Naive thymus-derived CD8-positive, alpha-beta T cell (primary cell): Measurements from ENCODE around the gene ZNF276. TPM values are rescaled to one million over a fixed set of nuclear protein-coding genes. Genes with fewer than 3 reads are reported as not detected.
"Not testable (repeated sequence)": the region's sequence is repeated elsewhere in the genome, so short reads cannot be mapped to it uniquely, and the experiment has no call there.

ENCODE experiments used
- ATAC-seq, 2 donors: fragments of 150-1000 bp; cut with Tn5 transposase in 1 of 2; sonication (Bioruptor Pico), chemical (Tn5 transposase) in 1 of 2; 1 replicate in 1 of 2; 2 replicates in 1 of 2; pipeline ENCODE4 v1.10.0; 2021; ENCODE audit warnings: mild to moderate bottlenecking in 2 of 2, moderate library complexity in 2 of 2
- POLR2A ChIA-PET: fragments of 350-600 bp; sonication (Branson Sonifier 250); formaldehyde crosslinking; loops from one replicate; lab custom pipeline; 2021; ENCODE audit warnings: antibody characterized with exemption; lab: Charles Lee
- DNase-seq, 10 donors: peaks; one replicate each; pipeline versions ENCODE4 v3.0.0 to v3.0.0-alpha.2; 2020 to 2022
- H3K27ac Mint-ChIP-seq, 10 donors: one replicate each; pipeline ENCODE4 v1.8.0; 2020 to 2022; ENCODE audit warnings: mild to moderate bottlenecking in 10 of 10, mixed read lengths in 10 of 10, moderate library complexity in 4 of 10, inconsistent platforms in 1 of 10
- H3K27me3 Mint-ChIP-seq, 5 donors: one replicate each; pipeline ENCODE4 v1.8.0; 2021 to 2022; ENCODE audit warnings: mixed read lengths in 5 of 5
- H3K36me3 Mint-ChIP-seq, 3 donors: one replicate each; pipeline ENCODE4 v1.8.0; 2020 to 2022; ENCODE audit warnings: mixed read lengths in 3 of 3, mild to moderate bottlenecking in 2 of 3, inconsistent platforms in 1 of 3
- H3K4me1 Mint-ChIP-seq, 4 donors: one replicate each; pipeline ENCODE4 v1.8.0; 2021 to 2022; ENCODE audit warnings: mixed read lengths in 4 of 4
- H3K4me3 Mint-ChIP-seq, 10 donors: one replicate each; pipeline ENCODE4 v1.8.0; 2020 to 2022; ENCODE audit warnings: mild to moderate bottlenecking in 10 of 10, mixed read lengths in 10 of 10, moderate library complexity in 6 of 10, inconsistent platforms in 1 of 10
- H3K9me3 Mint-ChIP-seq, 9 donors: one replicate each; pipeline ENCODE4 v1.8.0; 2020 to 2022; ENCODE audit warnings: mixed read lengths in 9 of 9, mild to moderate bottlenecking in 3 of 9, inconsistent platforms in 1 of 9, moderate library complexity in 1 of 9
- polyA plus RNA-seq, 3 donors: library from polyadenylated mRNA; unstranded; fragments of 300-500 nt; fragmentation: Illumina TruSeq; gene quantifications; one replicate each; pipeline ENCODE4 v1.2.3, GENCODE V29; 2021
- total RNA-seq, 8 experiments: library from RNA in 2 of 8; stranded (reverse) in 2 of 8; gene quantifications; one replicate each; pipeline ENCODE4 v1.2.3 and lab custom pipeline; 2021 to 2026

The ZNF276 gene, protein sequence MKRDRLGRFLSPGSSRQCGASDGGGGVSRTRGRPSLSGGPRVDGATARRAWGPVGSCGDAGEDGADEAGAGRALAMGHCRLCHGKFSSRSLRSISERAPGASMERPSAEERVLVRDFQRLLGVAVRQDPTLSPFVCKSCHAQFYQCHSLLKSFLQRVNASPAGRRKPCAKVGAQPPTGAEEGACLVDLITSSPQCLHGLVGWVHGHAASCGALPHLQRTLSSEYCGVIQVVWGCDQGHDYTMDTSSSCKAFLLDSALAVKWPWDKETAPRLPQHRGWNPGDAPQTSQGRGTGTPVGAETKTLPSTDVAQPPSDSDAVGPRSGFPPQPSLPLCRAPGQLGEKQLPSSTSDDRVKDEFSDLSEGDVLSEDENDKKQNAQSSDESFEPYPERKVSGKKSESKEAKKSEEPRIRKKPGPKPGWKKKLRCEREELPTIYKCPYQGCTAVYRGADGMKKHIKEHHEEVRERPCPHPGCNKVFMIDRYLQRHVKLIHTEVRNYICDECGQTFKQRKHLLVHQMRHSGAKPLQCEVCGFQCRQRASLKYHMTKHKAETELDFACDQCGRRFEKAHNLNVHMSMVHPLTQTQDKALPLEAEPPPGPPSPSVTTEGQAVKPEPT
- total RNA-seq (100 to 1,000 TPM; 168 to 171 TPM), polyA plus RNA-seq (10 to 100 TPM; 15.0 to 56.0 (median 19.6) TPM), total RNA-seq (lab: John Stamatoyannopoulos, UW) (127 to 359 (median 247) reads per million in 6 experiments)

DNA sequence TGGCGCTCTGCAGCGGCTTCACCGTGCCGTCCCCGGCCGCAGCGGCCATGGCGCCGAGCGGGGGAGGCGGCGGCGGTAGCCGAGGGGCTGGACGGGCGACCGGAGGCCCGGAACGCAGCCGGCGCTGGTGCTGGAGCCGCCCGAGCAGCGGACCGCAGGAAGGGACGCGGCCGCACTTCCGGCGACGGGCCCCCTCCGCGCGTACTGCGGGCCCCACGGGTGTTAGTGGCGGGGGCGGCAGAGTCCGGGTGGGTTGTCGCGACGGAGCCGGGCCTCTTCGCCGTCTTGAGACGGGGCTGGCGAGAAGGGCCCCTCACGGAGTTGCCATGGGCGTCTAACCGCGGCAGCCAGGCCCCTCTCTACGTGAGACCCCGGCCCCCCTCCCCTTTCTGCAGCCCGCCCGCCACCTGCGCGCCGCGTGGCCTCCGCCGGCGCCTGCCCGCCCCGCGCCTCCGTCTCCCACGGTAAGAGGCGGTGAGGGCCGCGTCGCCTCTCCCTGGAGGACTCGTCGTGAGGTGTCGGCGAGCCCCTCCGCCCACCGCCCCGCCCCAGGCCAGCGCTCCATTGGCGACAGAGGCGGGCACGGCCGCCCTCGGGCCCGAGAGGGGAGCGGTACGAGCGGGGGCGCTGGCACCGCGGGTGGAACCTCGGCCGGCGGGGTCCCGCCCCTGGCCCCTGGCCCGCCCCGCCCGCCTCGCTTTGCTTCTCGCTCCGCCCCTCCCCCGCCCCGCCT is at the start of gene ZNF276, which contains the start of gene VPS9D1:
Gene ZNF276, plus strand, starts transcription at position 725 of the 733 bp plus-strand sequence. CDS start 104 bp downstream, outside the sequence.
Gene VPS9D1, minus strand, starts transcription at position 86 of the 733 bp plus-strand sequence. Its CDS starts 37 bp downstream, at position 49.
- peaks cover 5 to 29% (median 10%) of the 10 kb centered on the region in 3 donors for H3K36me3 Mint-ChIP-seq
- H3K4me3 Mint-ChIP-seq: peak within 1 kb of the TSS; percentile 95 to 100 (median 97)
- ATAC-seq (peak; percentile 43 to 53), DNase-seq (peak; percentile 73 to 91 (median 86))
- POLR2A ChIA-PET: interaction anchor here (0.8 to 13.7 kb wide), 6 partner anchors 13 to 65 kb away, joined by 3 to 262 read pairs (median 8); partner anchors contain the start of genes CDK10 and SPATA2L
- no peaks in the 10 kb centered on the region for H3K27me3 Mint-ChIP-seq
- peaks cover 11 to 45% (median 31%) of the 10 kb centered on the region in 4 donors for H3K4me1 Mint-ChIP-seq
- peak within 1 kb of the TSS; percentile 92 to 99 (median 98) for H3K27ac Mint-ChIP-seq
- no peaks in the 10 kb centered on the region for H3K9me3 Mint-ChIP-seq

- ATAC-seq, H3K4me3 Mint-ChIP-seq, H3K36me3 Mint-ChIP-seq, H3K9me3 Mint-ChIP-seq, DNase-seq, H3K27me3 Mint-ChIP-seq, H3K27ac Mint-ChIP-seq, POLR2A ChIA-PET: not testable (repeated sequence)
- peaks cover 0 to 12% (median 5%) of the 10 kb centered on the region in 4 donors for H3K4me1 Mint-ChIP-seq
These were observed 49.8 kb upstream of the ZNF276 start for GRCh38 chr16:89671565-89671964.

GRCh38 chr16:89672177-89672941 is 49.0 kb upstream of the ZNF276 start:
- no peaks in the 10 kb centered on the region for H3K9me3 Mint-ChIP-seq
- H3K27me3 Mint-ChIP-seq: no peaks in the 10 kb centered on the region
- DNase-seq (no peak), ATAC-seq (no peak)
- no peak overlapping the region for H3K27ac Mint-ChIP-seq
- H3K36me3 Mint-ChIP-seq: no peaks in the 10 kb centered on the region
- POLR2A ChIA-PET: interaction anchor here (0.8 kb wide), 1 partner anchor 27 kb away, joined by 3 read pairs; no protein-coding TSS in a partner anchor
- H3K4me1 Mint-ChIP-seq: peaks cover 0 to 12% (median 5%) of the 10 kb centered on the region in 4 donors
- H3K4me3 Mint-ChIP-seq: no peak overlapping the region

GRCh38 chr16:89678258-89678657 is 43.1 kb upstream of the ZNF276 start:
- Mint-ChIP-seq H3K27ac (no peak overlapping the region), H3K4me1 (no peaks in the 10 kb centered on the region), H3K9me3 (no peaks in the 10 kb centered on the region), H3K36me3 (no peaks in the 10 kb centered on the region), H3K4me3 (no peak overlapping the region), H3K27me3 (no peaks in the 10 kb centered on the region)
- ATAC-seq: no peak
- POLR2A ChIA-PET: no interaction called here
- no peak for DNase-seq

GRCh38 chr16:89685916-89686315 is 35.4 kb upstream of the ZNF276 start:
- Mint-ChIP-seq H3K9me3 (no peaks in the 10 kb centered on the region), H3K36me3 (peaks cover 0 to 13% (median 0%) of the 10 kb centered on the region in 3 donors), H3K27ac (peak overlapping the region in 6 of 10 donors; percentile 48 to 94 (median 72)), H3K27me3 (no peaks in the 10 kb centered on the region), H3K4me3 (peak overlapping the region; percentile 39 to 96 (median 88)), H3K4me1 (peaks cover 8 to 25% (median 15%) of the 10 kb centered on the region in 4 donors)
- ATAC-seq (no peak), DNase-seq (no peak)
- POLR2A ChIA-PET: interaction anchor here (0.5 to 3.2 kb wide), 8 partner anchors 14 to 188 kb away, joined by 3 to 36 read pairs (median 8); partner anchors contain the start of genes CHMP1A, SPATA2L, SPATA33 and TCF25

- peaks cover 0 to 20% (median 0%) of the 10 kb centered on the region in 3 donors for H3K36me3 Mint-ChIP-seq
- H3K9me3 Mint-ChIP-seq: no peaks in the 10 kb centered on the region
- POLR2A ChIA-PET: interaction anchor here (0.5 to 3.2 kb wide), 10 partner anchors 13 to 187 kb away, joined by 3 to 36 read pairs (median 6); partner anchors contain the start of genes CHMP1A, SPATA2L, SPATA33 and TCF25
- H3K4me3 Mint-ChIP-seq: peak within 1 kb of the TSS; percentile 86 to 96 (median 92)
- H3K27ac Mint-ChIP-seq: peak within 1 kb of the TSS; percentile 22 to 96 (median 92)
- peaks cover 8 to 25% (median 15%) of the 10 kb centered on the region in 4 donors for H3K4me1 Mint-ChIP-seq
- ATAC-seq (peak; percentile 90 to 93), DNase-seq (peak; percentile 80 to 98 (median 88))
- no peaks in the 10 kb centered on the region for H3K27me3 Mint-ChIP-seq
These were observed 34.7 kb upstream of the ZNF276 start, which contains the start of gene CDK10 for GRCh38 chr16:89686520-89687091. Gene CDK10, plus strand, starts transcription at chr16:89686689. Its CDS starts 22 bp downstream, at chr16:89686711.

GRCh38 chr16:89687092-89687940 is 34.0 kb upstream of the ZNF276 start:
- Mint-ChIP-seq H3K9me3 (no peaks in the 10 kb centered on the region), H3K4me1 (peaks cover 8 to 25% (median 15%) of the 10 kb centered on the region in 4 donors), H3K36me3 (peaks cover 0 to 25% (median 0%) of the 10 kb centered on the region in 3 donors), H3K27me3 (no peaks in the 10 kb centered on the region), H3K27ac (peak overlapping the region; percentile 22 to 89 (median 78)), H3K4me3 (peak overlapping the region; percentile 81 to 96 (median 89))
- no peak for DNase-seq
- POLR2A ChIA-PET: interaction anchor here (0.6 to 3.2 kb wide), 8 partner anchors 13 to 186 kb away, joined by 3 to 36 read pairs (median 8); partner anchors contain the start of genes CHMP1A, SPATA2L, SPATA33 and TCF25
- ATAC-seq: no peak

GRCh38 chr16:89688395-89688794 is 32.9 kb upstream of the ZNF276 start:
- Mint-ChIP-seq H3K9me3 (no peaks in the 10 kb centered on the region), H3K27me3 (no peaks in the 10 kb centered on the region), H3K27ac (peak overlapping the region in 1 of 10 donors; percentile 72), H3K4me1 (peaks cover 8 to 25% (median 15%) of the 10 kb centered on the region in 4 donors), H3K4me3 (peak overlapping the region in 8 of 10 donors; percentile 16 to 94 (median 82)), H3K36me3 (peaks cover 0 to 36% (median 3%) of the 10 kb centered on the region in 3 donors)
- DNase-seq (no peak), ATAC-seq (no peak)
- POLR2A ChIA-PET: interaction anchor here (0.6 to 1.6 kb wide), 3 partner anchors 9 to 24 kb away, joined by 3 to 7 read pairs (median 3); no protein-coding TSS in a partner anchor

- no peak for DNase-seq
- Mint-ChIP-seq H3K4me1 (peaks cover 8 to 25% (median 15%) of the 10 kb centered on the region in 4 donors), H3K9me3 (no peaks in the 10 kb centered on the region), H3K4me3 (peak overlapping the region in 2 of 10 donors; percentile 7 to 18), H3K27ac (no peak overlapping the region), H3K27me3 (no peaks in the 10 kb centered on the region), H3K36me3 (peaks cover 0 to 42% (median 4%) of the 10 kb centered on the region in 3 donors)
- POLR2A ChIA-PET: interaction anchor here (1.1 to 1.6 kb wide), 2 partner anchors 8 to 11 kb away, joined by 3 to 7 read pairs; no protein-coding TSS in a partner anchor
- ATAC-seq: no peak
These were observed 32.2 kb upstream of the ZNF276 start for GRCh38 chr16:89689142-89689541.

- Mint-ChIP-seq H3K36me3 (peaks cover 0 to 42% (median 4%) of the 10 kb centered on the region in 3 donors), H3K4me1 (peaks cover 8 to 25% (median 15%) of the 10 kb centered on the region in 4 donors)
- H3K4me3 Mint-ChIP-seq, ATAC-seq, H3K9me3 Mint-ChIP-seq, H3K27ac Mint-ChIP-seq, H3K27me3 Mint-ChIP-seq: not testable (repeated sequence)
- peak in 1 of 10 donors; percentile 11 for DNase-seq
- POLR2A ChIA-PET: interaction anchor here (1.6 kb wide), 1 partner anchor 10 kb away, joined by 7 read pairs; no protein-coding TSS in a partner anchor
These were observed 31.7 kb upstream of the ZNF276 start for GRCh38 chr16:89689621-89690020.
